HepG2 (cell line): ENCODE results near the gene PGGT1B. TPM values are rescaled to one million over a fixed set of nuclear protein-coding genes. Genes with fewer than 3 reads are reported as not detected.

ENCODE experiments used
- CCDC6 ChIP-seq: sonication (generic); formaldehyde crosslinking; IDR thresholded peaks from 2 replicates; pipeline ENCODE4 v1.8.1; 2022; ENCODE audit warnings: mild to moderate bottlenecking, missing genetic modification reagents, moderate library complexity
- HDAC1 ChIP-seq: sonication (generic); formaldehyde crosslinking; IDR thresholded peaks from 2 replicates; pipeline ENCODE4 v1.5.1; 2020; ENCODE audit warnings: mild to moderate bottlenecking, missing genetic modification reagents
- HNRNPUL1 ChIP-seq: fragments of 200-400 bp; formaldehyde crosslinking; IDR thresholded peaks from 2 replicates; pipeline ENCODE4 v1.6.1; 2017; ENCODE audit warnings: low read depth, mild to moderate bottlenecking, low read length, moderate library complexity
- IKZF1 ChIP-seq: fragments of 450-650 bp; IDR thresholded peaks from 2 replicates; pipeline ENCODE4 v1.7.1; 2016
- IKZF4 ChIP-seq: sonication (generic); formaldehyde crosslinking; IDR thresholded peaks from 2 replicates; pipeline ENCODE4 v1.5.1; 2020; ENCODE audit warnings: borderline replicate concordance, mild to moderate bottlenecking, low read depth, missing genetic modification reagents; ENCODE audit errors: not compliant biosample characterization
- KDM2A ChIP-seq: sonication (generic); formaldehyde crosslinking; IDR thresholded peaks from 2 replicates; pipeline ENCODE4 v1.4.0; 2020; ENCODE audit warnings: low read depth, missing genetic modification reagents, borderline replicate concordance
- MAFF ChIP-seq: IDR thresholded peaks from 2 replicates; pipeline ENCODE4 v1.6.1; 2011; ENCODE audit warnings: low read depth, low read length, improper control_type of control experiment
- MED13 ChIP-seq: sonication (generic); formaldehyde crosslinking; IDR thresholded peaks from 2 replicates; pipeline ENCODE4 v1.5.0; 2020; ENCODE audit warnings: missing genetic modification reagents
- NCOA2 ChIP-seq: sonication (generic); formaldehyde crosslinking; IDR thresholded peaks from 2 replicates; pipeline ENCODE4 v1.8.0; 2022; ENCODE audit warnings: inconsistent platforms
- NPAS2 ChIP-seq: sonication (generic); formaldehyde crosslinking; IDR thresholded peaks from 2 replicates; pipeline ENCODE4 v1.8.0; 2022; ENCODE audit warnings: mild to moderate bottlenecking, missing genetic modification reagents, borderline replicate concordance
- TARDBP ChIP-seq: sonication (generic); formaldehyde crosslinking; IDR thresholded peaks from 2 replicates; pipeline ENCODE4 v1.8.0; 2022; ENCODE audit warnings: mild to moderate bottlenecking, missing genetic modification reagents
- THAP11 ChIP-seq: IDR thresholded peaks from 2 replicates; pipeline ENCODE4 v1.6.1; 2016; ENCODE audit warnings: missing biosample characterization, missing genetic modification reagents
- ZNF749 ChIP-seq: sonication (generic); formaldehyde crosslinking; IDR thresholded peaks from 2 replicates; pipeline ENCODE4 v1.8.0; 2022; ENCODE audit warnings: mild to moderate bottlenecking, missing genetic modification reagents, moderate library complexity, borderline replicate concordance
- polyA plus RNA-seq, 8 experiments: library from polyadenylated mRNA; depleted of rRNA in 3 of 8; stranded (reverse) in 7 of 8; unstranded in 1 of 8; fragments of >200 nt; fragmentation: Illumina TruSeq in 4 of 8; extraction: Trizol in 4 of 8; gene quantifications; 2 replicates each; pipeline versions ENCODE4 v1.2.1 to v1.2.3, GENCODE V29; 2011 to 2016; ENCODE audit warnings: low read depth in 4 of 8, missing spikeins in 1 of 8, mixed read lengths in 1 of 8; ENCODE audit not compliant: insufficient read depth in 1 of 8
- total RNA-seq, 5 experiments: library from RNA; depleted of rRNA; stranded (reverse); fragments of >200 nt; fragmentation: Illumina TruSeq; extraction: Trizol; gene quantifications; 2 replicates each; pipeline ENCODE4 v1.2.3, GENCODE V29; 2016; ENCODE audit warnings: low read depth in 1 of 5
- TF ChIP-seq, protein P1 (sequence below): sonication (generic); formaldehyde crosslinking; IDR thresholded peaks from 2 replicates; pipeline ENCODE4 v1.4.0; 2020; ENCODE audit warnings: missing genetic modification reagents; ENCODE audit errors: not compliant biosample characterization
- TF ChIP-seq, protein P2 (sequence below): sonication (generic); formaldehyde crosslinking; conservative IDR thresholded peaks from 2 replicates; pipeline ENCODE4 v1.4.0; 2020; ENCODE audit warnings: mild to moderate bottlenecking, missing genetic modification reagents, moderate library complexity
- TF ChIP-seq, protein P3 (sequence below): sonication (generic); formaldehyde crosslinking; IDR thresholded peaks from 2 replicates; pipeline ENCODE4 v1.4.0; 2020; ENCODE audit warnings: missing genetic modification reagents
- TF ChIP-seq, protein P4 (sequence below): sonication (generic); formaldehyde crosslinking; IDR thresholded peaks from 2 replicates; pipeline ENCODE4 v1.8.1; 2023; ENCODE audit warnings: mild to moderate bottlenecking, missing genetic modification reagents
- TF ChIP-seq, protein P5 (sequence below), 2 experiments: IDR thresholded peaks; 2 replicates each; pipeline ENCODE4 v1.6.1; 2011 to 2012; ENCODE audit warnings: low read length in 2 of 2, borderline replicate concordance in 1 of 2, low read depth in 1 of 2, mild to moderate bottlenecking in 1 of 2, moderate library complexity in 1 of 2

Gene PGGT1B
- total and polyA plus RNA-seq, 2 of the 13 experiments (the other 11 are each of a cell fraction or from before 2014, with no cell fraction given), result 2.4 to 42.7 TPM

DNA sequence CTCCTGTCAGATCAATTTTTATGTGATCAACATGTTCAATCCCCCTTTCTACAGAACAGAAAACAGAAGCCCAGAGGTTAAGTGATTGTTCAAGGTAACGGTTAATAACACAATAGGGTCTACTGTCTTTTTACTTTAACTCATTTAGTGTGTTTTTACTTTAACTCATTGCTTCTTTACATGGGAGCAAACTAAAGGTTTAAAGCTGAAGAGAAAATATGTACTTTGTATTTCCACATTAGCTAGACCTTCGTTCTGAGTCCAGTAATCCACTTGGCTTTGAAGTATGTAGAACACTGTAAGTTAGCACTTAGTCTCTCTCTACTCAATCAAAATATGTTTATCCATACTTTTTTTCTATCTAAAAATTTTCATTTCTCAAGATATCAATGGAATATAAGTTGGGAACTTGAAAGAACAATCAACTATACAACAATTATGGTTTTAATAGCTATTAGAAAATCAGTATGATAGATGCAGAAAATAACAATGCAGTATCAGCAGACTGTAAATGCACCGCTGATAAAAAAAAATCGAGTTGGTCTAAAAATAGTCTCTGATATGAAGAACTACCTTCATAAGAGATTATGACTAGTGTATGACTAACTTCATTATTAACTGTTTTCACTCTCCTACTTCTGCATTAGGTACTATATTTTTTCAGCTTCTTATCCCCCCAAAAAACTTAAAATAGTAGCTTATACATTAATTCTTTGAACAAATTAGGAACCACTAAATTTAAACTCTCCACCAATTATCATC lies 20.6 kb downstream of the PGGT1B start (continued):
- TF ChIP-seq MAFF (no peak), THAP11 (CRISPR knock-in tag) (no peak), TARDBP (CRISPR knock-in tag) (0 out of 2 replicates have a peak, but pooled peaks have one; percentile 26), IKZF4 (no peak), CCDC6 (CRISPR knock-in tag) (no peak), NPAS2 (CRISPR knock-in tag) (no peak), IKZF1 (no peak), KDM2A (CRISPR knock-in tag) (no peak), ZNF749 (no peak), MED13 (CRISPR knock-in tag) (no peak), HNRNPUL1 (no peak), HDAC1 (no peak), NCOA2 (CRISPR knock-in tag) (peak; percentile 77)
- TF ChIP-seq, protein P1, sequence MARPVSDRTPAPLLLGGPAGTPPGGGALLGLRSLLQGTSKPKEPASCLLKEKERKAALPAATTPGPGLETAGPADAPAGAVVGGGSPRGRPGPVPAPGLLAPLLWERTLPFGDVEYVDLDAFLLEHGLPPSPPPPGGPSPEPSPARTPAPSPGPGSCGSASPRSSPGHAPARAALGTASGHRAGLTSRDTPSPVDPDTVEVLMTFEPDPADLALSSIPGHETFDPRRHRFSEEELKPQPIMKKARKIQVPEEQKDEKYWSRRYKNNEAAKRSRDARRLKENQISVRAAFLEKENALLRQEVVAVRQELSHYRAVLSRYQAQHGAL (CRISPR knock-in tag), result no peak
- TF ChIP-seq, protein P2, sequence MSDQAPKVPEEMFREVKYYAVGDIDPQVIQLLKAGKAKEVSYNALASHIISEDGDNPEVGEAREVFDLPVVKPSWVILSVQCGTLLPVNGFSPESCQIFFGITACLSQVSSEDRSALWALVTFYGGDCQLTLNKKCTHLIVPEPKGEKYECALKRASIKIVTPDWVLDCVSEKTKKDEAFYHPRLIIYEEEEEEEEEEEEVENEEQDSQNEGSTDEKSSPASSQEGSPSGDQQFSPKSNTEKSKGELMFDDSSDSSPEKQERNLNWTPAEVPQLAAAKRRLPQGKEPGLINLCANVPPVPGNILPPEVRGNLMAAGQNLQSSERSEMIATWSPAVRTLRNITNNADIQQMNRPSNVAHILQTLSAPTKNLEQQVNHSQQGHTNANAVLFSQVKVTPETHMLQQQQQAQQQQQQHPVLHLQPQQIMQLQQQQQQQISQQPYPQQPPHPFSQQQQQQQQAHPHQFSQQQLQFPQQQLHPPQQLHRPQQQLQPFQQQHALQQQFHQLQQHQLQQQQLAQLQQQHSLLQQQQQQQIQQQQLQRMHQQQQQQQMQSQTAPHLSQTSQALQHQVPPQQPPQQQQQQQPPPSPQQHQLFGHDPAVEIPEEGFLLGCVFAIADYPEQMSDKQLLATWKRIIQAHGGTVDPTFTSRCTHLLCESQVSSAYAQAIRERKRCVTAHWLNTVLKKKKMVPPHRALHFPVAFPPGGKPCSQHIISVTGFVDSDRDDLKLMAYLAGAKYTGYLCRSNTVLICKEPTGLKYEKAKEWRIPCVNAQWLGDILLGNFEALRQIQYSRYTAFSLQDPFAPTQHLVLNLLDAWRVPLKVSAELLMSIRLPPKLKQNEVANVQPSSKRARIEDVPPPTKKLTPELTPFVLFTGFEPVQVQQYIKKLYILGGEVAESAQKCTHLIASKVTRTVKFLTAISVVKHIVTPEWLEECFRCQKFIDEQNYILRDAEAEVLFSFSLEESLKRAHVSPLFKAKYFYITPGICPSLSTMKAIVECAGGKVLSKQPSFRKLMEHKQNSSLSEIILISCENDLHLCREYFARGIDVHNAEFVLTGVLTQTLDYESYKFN (CRISPR knock-in tag), result peak; percentile 95
- TF ChIP-seq, protein P3, sequence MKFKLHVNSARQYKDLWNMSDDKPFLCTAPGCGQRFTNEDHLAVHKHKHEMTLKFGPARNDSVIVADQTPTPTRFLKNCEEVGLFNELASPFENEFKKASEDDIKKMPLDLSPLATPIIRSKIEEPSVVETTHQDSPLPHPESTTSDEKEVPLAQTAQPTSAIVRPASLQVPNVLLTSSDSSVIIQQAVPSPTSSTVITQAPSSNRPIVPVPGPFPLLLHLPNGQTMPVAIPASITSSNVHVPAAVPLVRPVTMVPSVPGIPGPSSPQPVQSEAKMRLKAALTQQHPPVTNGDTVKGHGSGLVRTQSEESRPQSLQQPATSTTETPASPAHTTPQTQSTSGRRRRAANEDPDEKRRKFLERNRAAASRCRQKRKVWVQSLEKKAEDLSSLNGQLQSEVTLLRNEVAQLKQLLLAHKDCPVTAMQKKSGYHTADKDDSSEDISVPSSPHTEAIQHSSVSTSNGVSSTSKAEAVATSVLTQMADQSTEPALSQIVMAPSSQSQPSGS (CRISPR knock-in tag), result no peak
- TF ChIP-seq, protein P4, sequence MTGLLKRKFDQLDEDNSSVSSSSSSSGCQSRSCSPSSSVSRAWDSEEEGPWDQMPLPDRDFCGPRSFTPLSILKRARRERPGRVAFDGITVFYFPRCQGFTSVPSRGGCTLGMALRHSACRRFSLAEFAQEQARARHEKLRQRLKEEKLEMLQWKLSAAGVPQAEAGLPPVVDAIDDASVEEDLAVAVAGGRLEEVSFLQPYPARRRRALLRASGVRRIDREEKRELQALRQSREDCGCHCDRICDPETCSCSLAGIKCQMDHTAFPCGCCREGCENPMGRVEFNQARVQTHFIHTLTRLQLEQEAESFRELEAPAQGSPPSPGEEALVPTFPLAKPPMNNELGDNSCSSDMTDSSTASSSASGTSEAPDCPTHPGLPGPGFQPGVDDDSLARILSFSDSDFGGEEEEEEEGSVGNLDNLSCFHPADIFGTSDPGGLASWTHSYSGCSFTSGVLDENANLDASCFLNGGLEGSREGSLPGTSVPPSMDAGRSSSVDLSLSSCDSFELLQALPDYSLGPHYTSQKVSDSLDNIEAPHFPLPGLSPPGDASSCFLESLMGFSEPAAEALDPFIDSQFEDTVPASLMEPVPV, result no peak
- TF ChIP-seq, protein P5, sequence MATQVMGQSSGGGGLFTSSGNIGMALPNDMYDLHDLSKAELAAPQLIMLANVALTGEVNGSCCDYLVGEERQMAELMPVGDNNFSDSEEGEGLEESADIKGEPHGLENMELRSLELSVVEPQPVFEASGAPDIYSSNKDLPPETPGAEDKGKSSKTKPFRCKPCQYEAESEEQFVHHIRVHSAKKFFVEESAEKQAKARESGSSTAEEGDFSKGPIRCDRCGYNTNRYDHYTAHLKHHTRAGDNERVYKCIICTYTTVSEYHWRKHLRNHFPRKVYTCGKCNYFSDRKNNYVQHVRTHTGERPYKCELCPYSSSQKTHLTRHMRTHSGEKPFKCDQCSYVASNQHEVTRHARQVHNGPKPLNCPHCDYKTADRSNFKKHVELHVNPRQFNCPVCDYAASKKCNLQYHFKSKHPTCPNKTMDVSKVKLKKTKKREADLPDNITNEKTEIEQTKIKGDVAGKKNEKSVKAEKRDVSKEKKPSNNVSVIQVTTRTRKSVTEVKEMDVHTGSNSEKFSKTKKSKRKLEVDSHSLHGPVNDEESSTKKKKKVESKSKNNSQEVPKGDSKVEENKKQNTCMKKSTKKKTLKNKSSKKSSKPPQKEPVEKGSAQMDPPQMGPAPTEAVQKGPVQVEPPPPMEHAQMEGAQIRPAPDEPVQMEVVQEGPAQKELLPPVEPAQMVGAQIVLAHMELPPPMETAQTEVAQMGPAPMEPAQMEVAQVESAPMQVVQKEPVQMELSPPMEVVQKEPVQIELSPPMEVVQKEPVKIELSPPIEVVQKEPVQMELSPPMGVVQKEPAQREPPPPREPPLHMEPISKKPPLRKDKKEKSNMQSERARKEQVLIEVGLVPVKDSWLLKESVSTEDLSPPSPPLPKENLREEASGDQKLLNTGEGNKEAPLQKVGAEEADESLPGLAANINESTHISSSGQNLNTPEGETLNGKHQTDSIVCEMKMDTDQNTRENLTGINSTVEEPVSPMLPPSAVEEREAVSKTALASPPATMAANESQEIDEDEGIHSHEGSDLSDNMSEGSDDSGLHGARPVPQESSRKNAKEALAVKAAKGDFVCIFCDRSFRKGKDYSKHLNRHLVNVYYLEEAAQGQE (IDR thresholded peaks at IDR 0.05; ENCODE audit: borderline replicate concordance in 1 of 2, low read depth in 1 of 2, low read length in 2 of 2), result no peak
